Fibroblast of the aortic adventitia (primary cell): ENCODE data around the gene PRKCA. TPM values are rescaled to one million over a fixed set of nuclear protein-coding genes. Genes with fewer than 3 reads are reported as not detected.

Source experiments
- DNase-seq: peaks from one replicate; pipeline ENCODE4 v3.0.0-alpha.2; 2010; ENCODE audit warnings: low read depth
- H3K4me3 ChIP-seq: 2 replicates; pipeline ENCODE4 v1.5.1; 2011; ENCODE audit warnings: low read depth, mild to moderate bottlenecking, control low read depth, low read length, moderate library complexity
- total RNA-seq: library from RNA; depleted of rRNA; stranded (reverse); fragments of >200 nt; gene quantifications from 2 replicates; pipeline ENCODE4 v1.2.3, GENCODE V29; 2012; ENCODE audit warnings: low replicate concordance
- TF ChIP-seq, protein P1 (sequence below): IDR thresholded peaks from 2 replicates; pipeline ENCODE4 v1.5.1; 2011; ENCODE audit warnings: mild to moderate bottlenecking, low read length, control low read depth, inconsistent platforms; ENCODE audit not compliant: insufficient read depth

Gene PRKCA
- total RNA-seq, 1 donor = 43.7 TPM

GRCh38 chr17:66466840-66467367 lies 164.5 kb downstream of the PRKCA start:
- TF ChIP-seq, protein P1, sequence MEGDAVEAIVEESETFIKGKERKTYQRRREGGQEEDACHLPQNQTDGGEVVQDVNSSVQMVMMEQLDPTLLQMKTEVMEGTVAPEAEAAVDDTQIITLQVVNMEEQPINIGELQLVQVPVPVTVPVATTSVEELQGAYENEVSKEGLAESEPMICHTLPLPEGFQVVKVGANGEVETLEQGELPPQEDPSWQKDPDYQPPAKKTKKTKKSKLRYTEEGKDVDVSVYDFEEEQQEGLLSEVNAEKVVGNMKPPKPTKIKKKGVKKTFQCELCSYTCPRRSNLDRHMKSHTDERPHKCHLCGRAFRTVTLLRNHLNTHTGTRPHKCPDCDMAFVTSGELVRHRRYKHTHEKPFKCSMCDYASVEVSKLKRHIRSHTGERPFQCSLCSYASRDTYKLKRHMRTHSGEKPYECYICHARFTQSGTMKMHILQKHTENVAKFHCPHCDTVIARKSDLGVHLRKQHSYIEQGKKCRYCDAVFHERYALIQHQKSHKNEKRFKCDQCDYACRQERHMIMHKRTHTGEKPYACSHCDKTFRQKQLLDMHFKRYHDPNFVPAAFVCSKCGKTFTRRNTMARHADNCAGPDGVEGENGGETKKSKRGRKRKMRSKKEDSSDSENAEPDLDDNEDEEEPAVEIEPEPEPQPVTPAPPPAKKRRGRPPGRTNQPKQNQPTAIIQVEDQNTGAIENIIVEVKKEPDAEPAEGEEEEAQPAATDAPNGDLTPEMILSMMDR = no peak
- H3K4me3 ChIP-seq = peak overlapping the region; percentile 42
- peak; percentile 99 for DNase-seq

GRCh38 chr17:66467766-66468165 lies 165.4 kb downstream of the PRKCA start:
- H3K4me3 ChIP-seq = no peak overlapping the region
- DNase-seq = peak; percentile 56
- TF ChIP-seq, protein P1 = no peak

- no peak overlapping the region for H3K4me3 ChIP-seq
- TF ChIP-seq, protein P1 = no peak
- peak; percentile 33 for DNase-seq
These were observed 166.1 kb downstream of the PRKCA start for GRCh38 chr17:66468241-66469087.

GRCh38 chr17:66469088-66469442 lies 166.7 kb downstream of the PRKCA start:
- no peak overlapping the region for H3K4me3 ChIP-seq
- no peak for DNase-seq
- TF ChIP-seq, protein P1 = no peak

- no peak for DNase-seq
- TF ChIP-seq, protein P1 = no peak
- no peak overlapping the region for H3K4me3 ChIP-seq
These were observed 167.0 kb downstream of the PRKCA start for GRCh38 chr17:66469461-66469860.

GRCh38 chr17:66469890-66470289 lies 167.5 kb downstream of the PRKCA start:
- DNase-seq = no peak
- TF ChIP-seq, protein P1 = no peak
- no peak overlapping the region for H3K4me3 ChIP-seq
